Measurements from ENCODE around the gene RRP15.

DNA sequence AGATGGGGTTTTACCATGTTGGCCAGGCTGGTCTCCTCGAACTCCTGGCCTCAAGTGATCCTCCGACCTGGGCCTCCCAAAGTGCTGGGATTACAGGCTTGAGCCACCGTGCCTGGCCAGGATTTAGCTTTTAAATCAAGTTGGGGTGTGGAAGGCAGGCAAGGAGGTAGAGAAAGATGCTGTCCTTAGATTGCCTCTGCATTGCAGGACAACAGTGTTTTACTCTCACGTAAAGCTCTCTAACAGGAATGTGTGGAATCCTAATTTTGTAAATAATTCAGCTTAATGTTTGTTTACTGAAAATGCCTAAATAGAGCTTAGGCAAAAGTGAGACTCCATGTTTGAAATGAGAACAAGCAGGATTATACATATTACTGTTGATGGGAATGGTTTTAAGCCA lies 30.5 kb downstream of the RRP15 start:
- TF ChIP-seq, protein P1, sequence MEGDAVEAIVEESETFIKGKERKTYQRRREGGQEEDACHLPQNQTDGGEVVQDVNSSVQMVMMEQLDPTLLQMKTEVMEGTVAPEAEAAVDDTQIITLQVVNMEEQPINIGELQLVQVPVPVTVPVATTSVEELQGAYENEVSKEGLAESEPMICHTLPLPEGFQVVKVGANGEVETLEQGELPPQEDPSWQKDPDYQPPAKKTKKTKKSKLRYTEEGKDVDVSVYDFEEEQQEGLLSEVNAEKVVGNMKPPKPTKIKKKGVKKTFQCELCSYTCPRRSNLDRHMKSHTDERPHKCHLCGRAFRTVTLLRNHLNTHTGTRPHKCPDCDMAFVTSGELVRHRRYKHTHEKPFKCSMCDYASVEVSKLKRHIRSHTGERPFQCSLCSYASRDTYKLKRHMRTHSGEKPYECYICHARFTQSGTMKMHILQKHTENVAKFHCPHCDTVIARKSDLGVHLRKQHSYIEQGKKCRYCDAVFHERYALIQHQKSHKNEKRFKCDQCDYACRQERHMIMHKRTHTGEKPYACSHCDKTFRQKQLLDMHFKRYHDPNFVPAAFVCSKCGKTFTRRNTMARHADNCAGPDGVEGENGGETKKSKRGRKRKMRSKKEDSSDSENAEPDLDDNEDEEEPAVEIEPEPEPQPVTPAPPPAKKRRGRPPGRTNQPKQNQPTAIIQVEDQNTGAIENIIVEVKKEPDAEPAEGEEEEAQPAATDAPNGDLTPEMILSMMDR (conservative IDR thresholded peaks at IDR 0.05 in 1 of 2, IDR thresholded peaks at IDR 0.05 in 1 of 2; ENCODE audit: low read depth in 1 of 2, low read length in 2 of 2), result no peak
- no peak for TF ChIP-seq EZH2 (IDR thresholded peaks at IDR 0.05; ENCODE audit: low read length, missing control alignments)
